GM21360 (cell line): ENCODE data around the gene PIK3CD.
"Not testable (repeated sequence)": the region's sequence is repeated elsewhere in the genome, so short reads cannot be mapped to it uniquely, and the experiment has no call there.

ENCODE experiments used
- ATAC-seq: cut with Tn5 transposase; IDR thresholded peaks from one replicate; pipeline ENCODE4 v1.9.1; 2021; ENCODE audit warnings: mild to moderate bottlenecking, moderate library complexity; ENCODE audit not compliant: unreplicated experiment

The PIK3CD gene

DNA sequence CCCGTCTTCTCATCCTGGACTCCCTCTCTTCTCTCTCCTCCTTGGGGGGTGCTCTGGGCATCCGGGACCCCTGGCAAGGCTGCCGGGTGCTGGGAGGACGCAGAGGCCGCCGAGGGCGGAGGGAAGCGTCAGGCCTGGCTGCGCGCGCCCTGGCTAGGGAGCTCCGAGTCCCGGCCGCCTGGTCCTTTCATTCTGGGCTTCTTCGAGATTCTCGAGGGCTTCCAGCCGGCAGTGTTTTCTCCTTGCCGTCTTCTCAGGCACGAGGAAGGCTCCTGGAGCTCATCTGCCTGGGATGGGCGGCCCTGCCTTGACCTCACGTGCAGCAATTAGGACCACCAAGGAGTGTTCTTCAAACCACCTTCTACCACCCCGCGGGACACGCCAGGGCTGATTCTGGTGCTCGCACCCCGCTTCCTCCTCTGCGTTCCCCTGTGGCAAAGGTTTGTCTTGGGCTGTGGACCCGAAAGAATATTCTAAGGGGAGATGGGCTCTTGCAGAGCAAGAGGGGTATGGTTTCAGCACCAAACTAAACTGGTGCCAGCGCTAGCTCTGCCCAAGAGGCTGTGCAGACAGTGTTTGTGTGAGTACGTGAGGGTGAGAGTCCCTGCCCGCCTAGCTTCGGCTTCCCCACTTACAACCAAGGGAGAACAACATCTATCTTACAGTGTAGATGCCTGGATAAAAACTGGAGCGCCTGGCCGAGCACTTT lies 36.5 kb downstream of the PIK3CD start:
- no peak for ATAC-seq

- ATAC-seq = no peak
These were observed 37.1 kb downstream of the PIK3CD start for GRCh38 chr1:9688599-9688998.

DNA sequence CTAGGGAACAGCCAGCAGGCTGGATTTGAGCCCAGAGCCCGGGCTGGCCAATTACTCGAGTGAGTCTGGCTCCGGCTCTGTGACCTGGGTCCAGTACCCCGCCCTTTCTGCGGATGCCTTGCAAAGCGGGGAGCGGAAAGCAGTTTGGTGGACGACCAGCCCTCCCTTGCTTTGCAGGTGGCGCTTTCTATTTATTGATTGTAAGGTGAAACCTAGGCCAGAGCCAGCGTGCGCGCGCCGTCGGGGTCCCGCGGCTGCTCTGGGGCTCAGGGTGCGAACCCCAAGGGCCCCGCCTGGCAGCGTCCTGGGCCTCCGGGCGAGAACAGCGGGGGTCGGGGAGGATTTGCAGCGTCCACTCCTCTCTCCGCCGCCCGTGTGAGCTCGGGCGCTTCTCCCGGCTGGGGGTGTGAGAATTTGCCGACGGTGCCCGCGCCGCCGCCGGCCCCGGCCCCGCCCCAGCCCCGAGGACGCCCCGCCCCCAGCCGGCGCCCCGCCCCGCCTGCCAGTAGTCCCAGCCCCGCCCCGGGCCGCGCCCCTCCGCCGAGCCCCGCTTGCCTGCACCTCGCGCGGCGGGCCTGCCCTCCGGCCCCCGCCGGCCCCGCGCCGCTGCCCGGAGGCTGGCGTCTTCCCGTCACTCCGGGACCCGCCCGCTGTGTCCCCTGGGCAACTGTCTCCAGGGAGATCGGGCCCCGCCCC lies 37.6 kb downstream of the PIK3CD start:
- peak; percentile 47 for ATAC-seq

GRCh38 chr1:9689971-9690381 lies 38.4 kb downstream of the PIK3CD start:
- ATAC-seq = no peak

GRCh38 chr1:9690440-9691107 lies 39.0 kb downstream of the PIK3CD start:
- no peak for ATAC-seq

DNA sequence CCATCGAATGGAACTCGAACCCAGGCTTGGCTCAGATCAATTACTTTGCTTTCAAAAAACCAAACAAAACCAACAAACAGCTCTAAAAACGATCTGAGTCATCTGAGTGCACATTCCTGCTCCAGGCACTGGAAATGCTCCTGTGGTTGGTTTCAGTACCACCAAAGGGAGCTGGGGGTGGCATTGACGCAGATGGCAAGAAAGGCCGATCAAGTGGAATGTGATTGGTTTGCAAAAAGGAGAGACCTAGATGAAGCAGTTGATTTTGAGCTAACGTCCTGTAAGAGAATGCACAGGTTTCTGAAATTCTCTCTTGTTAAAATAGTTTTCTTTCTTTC lies 39.5 kb downstream of the PIK3CD start:
- ATAC-seq = no peak

- ATAC-seq = no peak
These were observed 40.2 kb downstream of the PIK3CD start for GRCh38 chr1:9691691-9692090.

DNA sequence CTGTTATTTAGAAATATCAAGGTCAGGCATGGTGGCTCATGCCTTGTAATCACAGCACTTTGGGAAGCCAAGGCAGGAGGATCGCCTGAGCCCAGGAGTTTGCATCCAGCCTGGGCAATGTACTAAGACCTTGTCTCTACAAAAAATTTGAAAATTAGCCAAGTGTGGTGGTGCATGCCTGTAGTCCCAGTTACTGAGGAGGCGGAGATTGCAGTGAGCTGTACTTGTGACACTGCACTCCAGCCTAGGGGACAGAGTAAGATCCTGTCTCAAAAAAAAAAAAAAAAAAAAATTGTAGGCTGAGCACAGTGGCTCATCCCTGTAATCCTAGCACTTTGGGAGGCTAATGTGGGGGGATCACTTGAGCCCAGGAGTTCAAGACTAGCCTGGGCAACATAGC lies 45.3 kb downstream of the PIK3CD start:
- ATAC-seq = no peak

DNA sequence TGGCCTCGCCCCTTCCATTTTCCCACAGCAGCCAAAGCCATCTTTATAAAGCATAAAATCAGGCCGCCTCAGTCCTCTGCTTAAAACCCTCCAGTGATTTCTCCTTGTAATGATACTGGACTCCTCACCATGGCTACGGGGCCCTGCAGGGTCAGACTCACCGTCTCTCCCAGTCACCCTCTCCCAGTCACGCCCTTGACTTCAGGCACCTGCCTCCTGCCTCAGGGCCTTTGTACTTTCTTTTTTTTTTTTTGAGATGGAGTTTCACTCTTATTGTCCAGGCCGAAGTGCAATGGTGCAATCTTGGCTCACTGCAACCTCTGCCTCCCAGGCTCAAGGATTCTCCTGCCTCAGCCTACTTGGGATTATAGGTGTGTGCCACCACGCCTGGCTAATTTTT lies 47.8 kb downstream of the PIK3CD start:
- ATAC-seq = no peak

DNA sequence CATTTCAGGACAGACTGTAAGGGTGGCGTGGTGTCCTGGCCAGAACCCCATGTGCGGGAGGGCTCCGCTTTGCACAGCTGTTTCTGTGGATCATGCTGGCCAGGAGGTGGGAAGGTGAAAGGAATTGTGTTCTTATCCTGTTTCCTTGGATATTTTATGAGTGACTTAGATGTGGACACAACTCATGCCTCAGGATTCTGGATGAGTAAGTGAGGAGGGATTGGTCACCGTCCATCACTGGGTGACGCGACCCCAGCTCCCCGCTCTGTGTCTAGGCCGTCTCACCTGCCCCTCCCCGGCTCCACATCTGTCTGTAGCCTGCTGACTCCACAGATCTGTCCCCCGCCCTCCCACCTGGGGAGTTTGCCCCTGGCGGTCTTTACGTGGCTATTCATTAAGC lies 48.8 kb downstream of the PIK3CD start:
- ATAC-seq = no peak

- ATAC-seq = no peak
These were observed 50.1 kb downstream of the PIK3CD start for GRCh38 chr1:9701665-9702064.

- no peak for ATAC-seq
These were observed 51.6 kb downstream of the PIK3CD start for GRCh38 chr1:9703165-9703509.

DNA sequence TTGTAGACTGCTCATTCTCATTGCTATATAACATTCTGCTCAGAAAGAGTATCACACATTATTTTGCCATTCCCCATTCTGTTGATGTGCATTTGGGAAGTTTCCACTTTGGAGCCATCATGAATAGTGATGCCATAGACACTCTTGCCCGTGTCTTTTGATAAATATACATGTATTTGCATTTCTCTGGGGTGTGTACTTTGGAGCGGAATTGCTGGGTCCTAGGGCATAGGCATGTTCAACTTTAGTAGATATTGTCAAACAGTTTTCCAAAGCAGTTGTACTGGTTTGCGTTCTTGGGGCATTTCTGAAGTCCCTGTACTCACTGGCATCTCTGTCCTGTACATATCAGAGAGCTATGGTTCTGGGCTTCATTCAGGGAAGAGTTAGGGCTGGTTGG lies 52.1 kb downstream of the PIK3CD start:
- ATAC-seq = no peak

DNA sequence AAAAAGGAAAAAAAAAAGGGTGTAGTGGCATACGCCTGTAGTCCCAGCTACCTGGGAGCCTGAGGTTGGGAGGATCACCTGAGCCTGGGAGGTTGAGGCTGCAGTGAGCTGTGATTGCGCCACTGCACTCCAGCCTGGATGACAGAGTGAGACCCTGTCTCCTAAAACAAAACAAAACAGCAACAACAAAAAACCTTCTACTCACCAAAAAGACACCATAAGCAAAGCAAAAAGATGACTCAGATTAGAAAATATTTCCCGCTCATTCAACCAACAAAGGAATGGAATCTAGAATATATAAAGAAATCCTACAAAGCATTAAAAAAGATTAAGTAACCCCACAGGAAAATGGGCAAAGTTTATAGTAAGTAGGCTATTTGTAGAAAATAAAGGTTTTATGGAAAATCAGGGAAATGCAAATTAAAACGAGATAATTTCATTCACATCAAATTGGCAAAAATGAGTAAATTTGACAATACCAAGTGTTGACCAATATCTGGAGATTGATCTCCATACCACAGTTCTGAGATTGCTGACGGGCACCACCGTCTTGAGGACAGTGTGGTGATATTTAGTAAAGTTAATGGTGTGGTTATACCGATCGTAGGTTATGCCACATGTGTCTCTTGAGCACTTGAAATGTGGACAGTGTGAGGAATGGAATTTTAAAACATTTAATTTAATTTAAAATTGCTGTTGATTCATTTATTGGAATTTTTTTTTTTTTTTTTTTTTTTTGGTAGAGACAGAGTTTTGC lies 54.0 kb downstream of the PIK3CD start:
- no peak for ATAC-seq

DNA sequence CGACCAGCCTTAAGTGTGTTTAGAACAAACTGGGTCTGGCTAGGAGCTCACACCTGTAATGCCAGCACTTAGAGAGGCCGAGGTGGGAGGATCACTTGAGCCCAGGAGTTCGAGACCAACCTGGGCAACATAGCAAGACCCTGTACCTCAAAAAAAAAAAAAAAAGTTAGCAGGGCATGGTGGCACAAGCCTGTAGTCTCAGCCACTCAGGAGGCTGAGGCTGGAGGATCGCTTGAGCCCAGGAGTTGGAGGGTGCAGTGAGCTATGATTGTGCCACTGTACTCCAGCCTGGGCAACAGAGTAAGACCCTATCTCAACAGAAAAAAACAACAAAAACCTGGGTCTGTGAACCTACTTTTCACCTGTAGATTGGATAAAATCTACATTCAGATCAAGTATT lies 54.6 kb downstream of the PIK3CD start:
- ATAC-seq = no peak

DNA sequence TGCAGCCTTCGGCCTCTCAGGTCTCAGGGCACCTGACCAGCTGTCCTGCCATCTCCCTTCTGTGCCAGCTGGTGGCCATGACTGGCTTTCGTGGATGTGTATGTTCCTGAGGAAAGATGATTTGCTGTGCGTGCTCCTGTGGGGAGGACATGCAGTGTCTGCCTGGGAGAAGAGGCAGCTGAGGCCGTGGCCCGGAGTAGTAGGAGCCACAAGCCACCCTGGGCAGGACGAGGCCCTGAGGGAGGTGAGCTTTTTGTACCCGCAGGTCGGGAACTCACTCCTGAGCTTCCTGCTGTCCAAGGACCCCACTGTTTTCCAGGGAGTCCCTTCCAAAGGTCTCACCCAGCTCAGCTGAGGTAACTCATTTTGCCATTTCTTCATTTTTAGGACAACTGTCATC lies 58.5 kb downstream of the PIK3CD start:
- no peak for ATAC-seq

GRCh38 chr1:9711466-9712020 lies 60.0 kb downstream of the PIK3CD start:
- ATAC-seq = no peak

DNA sequence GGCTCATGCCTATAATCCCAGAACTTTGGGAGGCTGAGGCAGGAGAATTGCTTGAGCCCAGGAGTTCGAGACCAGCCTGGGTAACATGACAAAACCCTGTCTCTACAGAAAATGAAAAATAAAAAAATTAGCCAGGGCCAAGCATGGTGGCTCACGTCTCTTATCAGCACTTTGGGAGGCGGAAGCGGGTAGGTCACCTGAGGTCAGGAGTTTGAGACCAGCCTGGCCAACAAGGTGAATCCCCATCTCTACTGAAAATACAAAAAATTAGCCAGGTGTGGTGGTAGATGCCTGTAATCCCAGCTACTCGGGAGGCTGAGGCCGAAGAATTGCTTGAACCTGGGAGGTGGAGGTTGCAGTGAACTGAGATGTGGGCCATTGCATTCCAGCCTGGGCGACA lies 61.2 kb downstream of the PIK3CD start:
- not testable (repeated sequence) for ATAC-seq

DNA sequence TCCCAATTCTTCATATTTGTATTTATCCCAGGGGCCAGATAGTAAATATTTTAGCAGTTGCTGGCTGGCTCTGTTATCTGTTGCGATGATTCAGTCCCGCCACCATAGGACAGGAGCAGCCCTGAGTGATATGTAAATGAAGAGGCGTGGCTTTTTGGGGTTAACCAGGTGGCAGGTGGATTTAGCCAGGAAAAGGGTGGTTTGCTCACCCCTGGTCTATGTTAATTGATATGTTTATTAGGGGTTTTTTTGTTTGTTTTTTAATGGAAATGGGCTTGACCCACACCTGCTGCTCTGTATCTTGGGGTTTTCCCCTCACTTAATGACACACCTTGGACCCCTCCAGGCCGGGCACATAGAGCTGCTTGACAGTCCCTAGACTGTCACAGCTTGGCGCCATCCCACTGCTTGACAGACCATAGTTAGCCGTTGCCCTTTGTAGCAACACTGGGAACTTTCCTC lies 62.8 kb downstream of the PIK3CD start:
- no peak for ATAC-seq

DNA sequence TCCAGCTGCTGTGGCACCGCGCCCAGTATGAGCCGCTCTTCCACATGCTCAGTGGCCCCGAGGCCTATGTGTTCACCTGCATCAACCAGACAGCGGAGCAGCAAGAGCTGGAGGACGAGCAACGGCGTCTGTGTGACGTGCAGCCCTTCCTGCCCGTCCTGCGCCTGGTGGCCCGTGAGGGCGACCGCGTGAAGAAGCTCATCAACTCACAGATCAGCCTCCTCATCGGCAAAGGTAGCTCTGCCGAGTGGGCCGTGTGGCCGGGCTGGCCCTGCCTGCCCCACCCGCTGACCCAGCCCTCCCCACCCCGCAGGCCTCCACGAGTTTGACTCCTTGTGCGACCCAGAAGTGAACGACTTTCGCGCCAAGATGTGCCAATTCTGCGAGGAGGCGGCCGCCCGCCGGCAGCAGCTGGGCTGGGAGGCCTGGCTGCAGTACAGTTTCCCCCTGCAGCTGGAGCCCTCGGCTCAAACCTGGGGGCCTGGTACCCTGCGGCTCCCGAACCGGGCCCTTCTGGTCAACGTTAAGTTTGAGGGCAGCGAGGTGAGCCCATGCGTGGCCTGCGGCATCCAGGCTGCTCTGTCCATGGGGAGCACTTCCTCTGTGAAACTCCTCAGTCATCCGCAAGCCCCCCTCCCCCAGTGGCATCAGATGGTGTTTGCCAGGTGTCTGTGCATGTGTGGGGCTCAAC lies 64.2 kb downstream of the PIK3CD start:
- ATAC-seq = no peak
